Activated CD8-positive, alpha-beta T cell treated with anti-CD3 and anti-CD28 coated beads for 36 hours (primary cell): ENCODE results near the gene LHX3. TPM values are rescaled to one million over a fixed set of nuclear protein-coding genes. Genes with fewer than 3 reads are reported as not detected.

Experiments
- ATAC-seq: fragments of 200-7000 bp; cut with Tn5 transposase; one replicate; pipeline ENCODE4 v1.10.0; 2021; ENCODE audit warnings: mild to moderate bottlenecking, moderate library complexity
- CTCF ChIA-PET: fragments of 350-600 bp; sonication (Branson Sonifier 250); formaldehyde crosslinking; loops from one replicate; lab custom pipeline; 2021; ENCODE audit warnings: antibody characterized with exemption; lab: Charles Lee
- POLR2A ChIA-PET: fragments of 350-600 bp; sonication (Branson Sonifier 250); formaldehyde crosslinking; loops from one replicate; lab custom pipeline; 2021; ENCODE audit warnings: antibody characterized with exemption; lab: Charles Lee
- DNase-seq: peaks from one replicate; pipeline ENCODE4 v3.0.0-alpha.2; 2020
- H3K27ac Mint-ChIP-seq: one replicate; pipeline ENCODE4 v1.8.0; 2021; ENCODE audit warnings: mild to moderate bottlenecking, mixed read lengths
- H3K27me3 Mint-ChIP-seq: one replicate; pipeline ENCODE4 v1.8.0; 2021; ENCODE audit warnings: mixed read lengths
- H3K36me3 Mint-ChIP-seq: one replicate; pipeline ENCODE4 v1.8.0; 2021; ENCODE audit warnings: low read depth, mixed read lengths
- H3K4me1 Mint-ChIP-seq: one replicate; pipeline ENCODE4 v1.8.0; 2021; ENCODE audit warnings: low read depth, mixed read lengths
- H3K4me3 Mint-ChIP-seq: one replicate; pipeline ENCODE4 v1.8.0; 2021; ENCODE audit warnings: mild to moderate bottlenecking, moderate library complexity, mixed read lengths
- H3K9me3 Mint-ChIP-seq: one replicate; pipeline ENCODE4 v1.8.0; 2021; ENCODE audit warnings: mixed read lengths
- CTCF ChIP-seq: fragments of 200-600 bp; IDR thresholded peaks from one replicate; pipeline ENCODE4 v1.8.0; 2022; ENCODE audit warnings: antibody characterized with exemption, mild to moderate bottlenecking
- intact Hi-C: fragments of 100-400 bp; cut with micrococcal nuclease; formaldehyde crosslinking; loops from one replicate; pipeline ENCODE4 v1.10.0; 2022
- total RNA-seq, 2 experiments: library from RNA; stranded (reverse); gene quantifications; one replicate each; pipeline ENCODE4 v1.2.3, GENCODE V29; 2021

LHX3 gene
- total RNA-seq, 2 experiments from 2014 or later: not detected

GRCh38 chr9:136234597-136234996 is 29.7 kb upstream of the LHX3 start:
- H3K4me1 Mint-ChIP-seq: peaks cover 36% of the 10 kb centered on the region
- CTCF ChIA-PET: no interaction called here
- POLR2A ChIA-PET: interaction anchor here (0.8 kb wide), 1 partner anchor 117 kb away, joined by 3 read pairs; no protein-coding TSS in a partner anchor
- H3K27me3 Mint-ChIP-seq: no peaks in the 10 kb centered on the region
- peaks cover 18% of the 10 kb centered on the region for H3K36me3 Mint-ChIP-seq
- H3K4me3 Mint-ChIP-seq: no peak overlapping the region
- no peak for TF ChIP-seq CTCF
- intact Hi-C loops: no loop called here
- no peaks in the 10 kb centered on the region for H3K9me3 Mint-ChIP-seq
- H3K27ac Mint-ChIP-seq: no peak overlapping the region
- ATAC-seq (no peak), DNase-seq (no peak)

- H3K9me3 Mint-ChIP-seq: no peaks in the 10 kb centered on the region
- CTCF ChIA-PET: no interaction called here
These were observed 28.9 kb upstream of the LHX3 start for GRCh38 chr9:136233868-136234267.

GRCh38 chr9:136233411-136233810 is 28.5 kb upstream of the LHX3 start:
- H3K27me3 Mint-ChIP-seq: no peaks in the 10 kb centered on the region
- ATAC-seq: peak; percentile 28
- CTCF ChIA-PET: no interaction called here

More at GRCh38 chr9:136233868-136234267, 28.9 kb upstream of the LHX3 start:
- no peak for ATAC-seq
- Mint-ChIP-seq H3K36me3 (peaks cover 18% of the 10 kb centered on the region), H3K4me1 (peaks cover 32% of the 10 kb centered on the region), H3K4me3 (no peak overlapping the region), H3K27ac (peak overlapping the region; percentile 76), H3K27me3 (no peaks in the 10 kb centered on the region)
- intact Hi-C loops: no loop called here
- DNase-seq: no peak
- TF ChIP-seq CTCF: no peak
- POLR2A ChIA-PET: interaction anchor here (0.8 kb wide), 1 partner anchor 116 kb away, joined by 3 read pairs; no protein-coding TSS in a partner anchor

GRCh38 chr9:136232969-136233368 is 28.0 kb upstream of the LHX3 start:
- Mint-ChIP-seq H3K27me3 (no peaks in the 10 kb centered on the region), H3K27ac (peak overlapping the region; percentile 76), H3K36me3 (peaks cover 20% of the 10 kb centered on the region), H3K4me1 (peaks cover 39% of the 10 kb centered on the region), H3K9me3 (no peaks in the 10 kb centered on the region), H3K4me3 (no peak overlapping the region)
- ChIA-PET CTCF (no interaction called here), POLR2A (interaction anchor here (0.9 to 1.3 kb wide), 2 partner anchors 12 to 17 kb away, joined by 3 to 4 read pairs; partner anchors contain the start of gene QSOX2)
- DNase-seq: no peak
- ATAC-seq: no peak
- intact Hi-C loops: no loop called here
- TF ChIP-seq CTCF: no peak

More at GRCh38 chr9:136233411-136233810, 28.5 kb upstream of the LHX3 start:
- H3K27ac Mint-ChIP-seq: peak overlapping the region; percentile 76
- intact Hi-C loops: no loop called here
- POLR2A ChIA-PET: interaction anchor here (0.9 to 1.3 kb wide), 2 partner anchors 12 to 18 kb away, joined by 3 to 4 read pairs; partner anchors contain the start of gene QSOX2
- peak; percentile 46 for DNase-seq
- no peak for TF ChIP-seq CTCF
- no peaks in the 10 kb centered on the region for H3K9me3 Mint-ChIP-seq
- no peak overlapping the region for H3K4me3 Mint-ChIP-seq
- H3K36me3 Mint-ChIP-seq: peaks cover 20% of the 10 kb centered on the region
- peaks cover 36% of the 10 kb centered on the region for H3K4me1 Mint-ChIP-seq

- peak; percentile 74 for ATAC-seq
- Mint-ChIP-seq H3K27ac (peak overlapping the region; percentile 76), H3K9me3 (no peaks in the 10 kb centered on the region), H3K4me1 (peaks cover 39% of the 10 kb centered on the region), H3K27me3 (no peaks in the 10 kb centered on the region), H3K36me3 (peaks cover 20% of the 10 kb centered on the region), H3K4me3 (no peak overlapping the region)
- intact Hi-C loops: no loop called here
- DNase-seq: peak; percentile 39
- ChIA-PET POLR2A (interaction anchor here (1.0 kb wide), 1 partner anchor 36 kb away, joined by 4 read pairs; no protein-coding TSS in a partner anchor), CTCF (no interaction called here)
- TF ChIP-seq CTCF: no peak
These were observed 26.8 kb upstream of the LHX3 start for GRCh38 chr9:136231478-136232297.
